ENCODE measurements around the gene SPATA13.

DNA sequence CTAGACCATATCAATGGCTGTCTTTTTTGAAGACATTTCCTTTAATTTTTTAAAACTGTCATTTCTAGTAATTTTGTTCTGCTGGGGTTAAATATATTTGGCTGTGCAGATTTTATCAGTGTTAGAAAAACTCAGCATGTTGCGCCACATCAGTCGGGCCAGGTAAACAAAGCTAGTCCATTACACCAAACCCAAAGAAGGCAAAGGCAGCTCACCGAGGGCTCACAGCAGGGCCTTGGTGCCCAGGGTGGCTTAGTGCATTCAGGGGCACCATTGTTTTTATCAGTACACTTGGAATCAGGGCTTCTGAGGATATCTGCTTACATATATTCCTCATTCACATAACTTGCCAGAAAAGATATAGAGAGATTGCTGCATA, 22.2 kb downstream of the SPATA13 start:
- TF ChIP-seq POLR2A (IDR thresholded peaks at IDR 0.05), result no peak
- TF ChIP-seq, protein P1, sequence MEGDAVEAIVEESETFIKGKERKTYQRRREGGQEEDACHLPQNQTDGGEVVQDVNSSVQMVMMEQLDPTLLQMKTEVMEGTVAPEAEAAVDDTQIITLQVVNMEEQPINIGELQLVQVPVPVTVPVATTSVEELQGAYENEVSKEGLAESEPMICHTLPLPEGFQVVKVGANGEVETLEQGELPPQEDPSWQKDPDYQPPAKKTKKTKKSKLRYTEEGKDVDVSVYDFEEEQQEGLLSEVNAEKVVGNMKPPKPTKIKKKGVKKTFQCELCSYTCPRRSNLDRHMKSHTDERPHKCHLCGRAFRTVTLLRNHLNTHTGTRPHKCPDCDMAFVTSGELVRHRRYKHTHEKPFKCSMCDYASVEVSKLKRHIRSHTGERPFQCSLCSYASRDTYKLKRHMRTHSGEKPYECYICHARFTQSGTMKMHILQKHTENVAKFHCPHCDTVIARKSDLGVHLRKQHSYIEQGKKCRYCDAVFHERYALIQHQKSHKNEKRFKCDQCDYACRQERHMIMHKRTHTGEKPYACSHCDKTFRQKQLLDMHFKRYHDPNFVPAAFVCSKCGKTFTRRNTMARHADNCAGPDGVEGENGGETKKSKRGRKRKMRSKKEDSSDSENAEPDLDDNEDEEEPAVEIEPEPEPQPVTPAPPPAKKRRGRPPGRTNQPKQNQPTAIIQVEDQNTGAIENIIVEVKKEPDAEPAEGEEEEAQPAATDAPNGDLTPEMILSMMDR (IDR thresholded peaks at IDR 0.05), result no peak

Data from vagina (tissue), 2 donors.